ENCODE data around the gene WDR18. TPM values are rescaled to one million over a fixed set of nuclear protein-coding genes. Genes with fewer than 3 reads are reported as not detected.

WDR18 gene
- total RNA-seq, 4 donors from 2014 or later = 13.6 to 34.9 (median 17.3) TPM

GRCh38 chr19:938233-938923 lies 45.8 kb upstream of the WDR18 start:
- Histone ChIP-seq H3K4me3 (no peak overlapping the region), H3K9me3 (no peaks in the 10 kb centered on the region), H3K4me1 (peaks cover 0 to 30% of the 10 kb centered on the region in 2 donors), H3K27me3 (no peaks in the 10 kb centered on the region), H3K27ac (no peak overlapping the region), H3K36me3 (no peaks in the 10 kb centered on the region)
- no peak for DNase-seq
- TF ChIP-seq POLR2A (IDR thresholded peaks at IDR 0.05) = no peak
- no peak for TF ChIP-seq CTCF (IDR thresholded peaks at IDR 0.05)
- intact Hi-C loops (cut with DNase I; ENCODE audit: low total_unique reads) = no loop called here

- no peak for TF ChIP-seq CTCF (IDR thresholded peaks at IDR 0.05)
- TF ChIP-seq POLR2A (IDR thresholded peaks at IDR 0.05) = no peak
- intact Hi-C loops (cut with DNase I; ENCODE audit: low total_unique reads) = no loop called here
- DNase-seq = no peak
- Histone ChIP-seq H3K4me3 (no peak overlapping the region), H3K4me1 (peaks cover 0 to 23% of the 10 kb centered on the region in 2 donors), H3K27ac (no peak overlapping the region), H3K27me3 (no peaks in the 10 kb centered on the region), H3K36me3 (no peaks in the 10 kb centered on the region), H3K9me3 (no peaks in the 10 kb centered on the region)
Observed at GRCh38 chr19:939439-939838, 44.7 kb upstream of the WDR18 start.

- H3K36me3 ChIP-seq = no peaks in the 10 kb centered on the region
- no peak overlapping the region for H3K4me3 ChIP-seq
- no peaks in the 10 kb centered on the region for H3K27me3 ChIP-seq
- no peak for DNase-seq
- intact Hi-C loops (cut with DNase I; ENCODE audit: low total_unique reads) = no loop called here
- H3K4me1 ChIP-seq = peaks cover 0 to 20% of the 10 kb centered on the region in 2 donors
- no peaks in the 10 kb centered on the region for H3K9me3 ChIP-seq
- H3K27ac ChIP-seq = no peak overlapping the region
- TF ChIP-seq CTCF (IDR thresholded peaks at IDR 0.05) (no peak), POLR2A (IDR thresholded peaks at IDR 0.05) (no peak)
Observed at GRCh38 chr19:939922-940321, 44.2 kb upstream of the WDR18 start.

- H3K4me3 ChIP-seq = peak overlapping the region in 1 of 2 donors; percentile 11
- H3K27ac ChIP-seq = peak overlapping the region; percentile 55 to 67
- no peaks in the 10 kb centered on the region for H3K27me3 ChIP-seq
- peak in 1 of 2 donors; percentile 12 for TF ChIP-seq POLR2A (IDR thresholded peaks at IDR 0.05)
- TF ChIP-seq CTCF (IDR thresholded peaks at IDR 0.05) = no peak
- no peaks in the 10 kb centered on the region for H3K9me3 ChIP-seq
- DNase-seq = peak; percentile 47 to 56
- H3K36me3 ChIP-seq = no peaks in the 10 kb centered on the region
- H3K4me1 ChIP-seq = peaks cover 0 to 17% of the 10 kb centered on the region in 2 donors
- intact Hi-C loops (cut with DNase I; ENCODE audit: low total_unique reads) = no loop called here
Observed at GRCh38 chr19:940591-941291, 43.4 kb upstream of the WDR18 start.

Data from uterus (tissue), 4 donors.